CD4-positive, alpha-beta T cell treated with Interferon alpha-2 for 1 hour (primary cell): ENCODE measurements around the gene DXO.

Experiments used
- DNase-seq, 2 donors: peaks; one replicate each; pipeline ENCODE4 v3.0.0-alpha.2; 2020 to 2022

Gene DXO

GRCh38 chr6:31922942-31923341, 49.0 kb downstream of the DXO start:
- DNase-seq, result peak in 1 of 2 donors; percentile 34

- DNase-seq, result no peak
These were observed 51.1 kb downstream of the DXO start for GRCh38 chr6:31920811-31921210.
